HepG2 (cell line): ENCODE results near the gene SLC35B2. TPM values are rescaled to one million over a fixed set of nuclear protein-coding genes. Genes with fewer than 3 reads are reported as not detected.
A peak's percentile ranks its signal among the peaks of the same experiment; 100 is the strongest.

ENCODE experiments used
- AHR ChIP-seq: IDR thresholded peaks from 2 replicates; pipeline ENCODE4 v1.6.1; 2018; ENCODE audit warnings: missing genetic modification reagents, missing compliant biosample characterization
- BCL6 ChIP-seq: IDR thresholded peaks from 2 replicates; pipeline ENCODE4 v1.6.1; 2016; ENCODE audit warnings: missing genetic modification reagents, missing compliant biosample characterization
- FOXM1 ChIP-seq: sonication (generic); formaldehyde crosslinking; IDR thresholded peaks from 2 replicates; pipeline ENCODE4 v1.5.0; 2020; ENCODE audit warnings: missing genetic modification reagents
- HOXD1 ChIP-seq: sonication (generic); formaldehyde crosslinking; IDR thresholded peaks from 2 replicates; pipeline ENCODE4 v1.5.0; 2020; ENCODE audit warnings: missing genetic modification reagents
- ISL2 ChIP-seq: sonication (generic); formaldehyde crosslinking; IDR thresholded peaks from 2 replicates; pipeline ENCODE4 v1.5.0; 2020; ENCODE audit warnings: missing genetic modification reagents
- MAFG ChIP-seq: sonication (generic); formaldehyde crosslinking; IDR thresholded peaks from 2 replicates; pipeline ENCODE4 v1.5.1; 2020; ENCODE audit warnings: mild to moderate bottlenecking, missing genetic modification reagents
- NBN ChIP-seq: fragments of 450-650 bp; conservative IDR thresholded peaks from 2 replicates; pipeline ENCODE4 v1.6.1; 2017
- PCBP1 ChIP-seq: fragments of 200-400 bp; formaldehyde crosslinking; IDR thresholded peaks from 2 replicates; pipeline ENCODE4 v1.6.1; 2017; ENCODE audit warnings: mild to moderate bottlenecking, low read depth, low read length, borderline replicate concordance
- POLR2A ChIP-seq, 2 experiments: IDR thresholded peaks; 2 replicates each; pipeline ENCODE4 v1.6.1; 2011; ENCODE audit warnings: low read depth in 2 of 2, low read length in 2 of 2, mild to moderate bottlenecking in 1 of 2, moderate library complexity in 1 of 2; ENCODE audit not compliant: insufficient read depth in 1 of 2
- RCOR2 ChIP-seq: IDR thresholded peaks from 2 replicates; pipeline ENCODE4 v1.6.1; 2016; ENCODE audit warnings: missing biosample characterization, missing genetic modification reagents
- SAFB2 ChIP-seq: sonication (generic); formaldehyde crosslinking; IDR thresholded peaks from 2 replicates; pipeline ENCODE4 v1.5.1; 2020; ENCODE audit warnings: missing genetic modification reagents, low read depth, mild to moderate bottlenecking, borderline replicate concordance
- SIN3B ChIP-seq: fragments of 150-350 bp; IDR thresholded peaks from 2 replicates; pipeline ENCODE4 v1.6.1; 2014; ENCODE audit warnings: low read length
- XBP1 ChIP-seq: sonication (generic); formaldehyde crosslinking; IDR thresholded peaks from 2 replicates; pipeline ENCODE4 v1.5.0; 2020; ENCODE audit warnings: missing genetic modification reagents
- ZNF33A ChIP-seq: sonication (generic); formaldehyde crosslinking; IDR thresholded peaks from 2 replicates; pipeline ENCODE4 v1.5.1; 2020; ENCODE audit warnings: missing genetic modification reagents, mild to moderate bottlenecking, moderate library complexity, borderline replicate concordance
- ZNF569 ChIP-seq: sonication (generic); formaldehyde crosslinking; IDR thresholded peaks from 2 replicates; pipeline ENCODE4 v1.5.0; 2020; ENCODE audit warnings: mild to moderate bottlenecking, missing genetic modification reagents, moderate library complexity, borderline replicate concordance
- ZNF766 ChIP-seq: sonication (generic); formaldehyde crosslinking; IDR thresholded peaks from 2 replicates; pipeline ENCODE4 v1.5.0; 2020; ENCODE audit warnings: missing genetic modification reagents, borderline replicate concordance
- ZNF770 ChIP-seq: sonication (generic); formaldehyde crosslinking; IDR thresholded peaks from 2 replicates; pipeline ENCODE4 v1.5.0; 2020; ENCODE audit warnings: mild to moderate bottlenecking, missing genetic modification reagents
- ZNF883 ChIP-seq: sonication (generic); formaldehyde crosslinking; IDR thresholded peaks from 2 replicates; pipeline ENCODE4 v1.5.1; 2020; ENCODE audit warnings: mild to moderate bottlenecking, missing genetic modification reagents; ENCODE audit errors: not compliant biosample characterization
- ZXDC ChIP-seq: sonication (generic); formaldehyde crosslinking; IDR thresholded peaks from 2 replicates; pipeline ENCODE4 v1.5.0; 2020; ENCODE audit warnings: mild to moderate bottlenecking, missing genetic modification reagents
- polyA plus RNA-seq, 8 experiments: library from polyadenylated mRNA; depleted of rRNA in 3 of 8; stranded (reverse) in 7 of 8; unstranded in 1 of 8; fragments of >200 nt; fragmentation: Illumina TruSeq in 4 of 8; extraction: Trizol in 4 of 8; gene quantifications; 2 replicates each; pipeline versions ENCODE4 v1.2.1 to v1.2.3, GENCODE V29; 2011 to 2016; ENCODE audit warnings: low read depth in 4 of 8, missing spikeins in 1 of 8, mixed read lengths in 1 of 8; ENCODE audit not compliant: insufficient read depth in 1 of 8
- total RNA-seq, 5 experiments: library from RNA; depleted of rRNA; stranded (reverse); fragments of >200 nt; fragmentation: Illumina TruSeq; extraction: Trizol; gene quantifications; 2 replicates each; pipeline ENCODE4 v1.2.3, GENCODE V29; 2016; ENCODE audit warnings: low read depth in 1 of 5
- TF ChIP-seq, protein P1 (sequence below): sonication (generic); formaldehyde crosslinking; IDR thresholded peaks from 2 replicates; pipeline ENCODE4 v1.8.1; 2023; ENCODE audit warnings: mild to moderate bottlenecking, inconsistent platforms, moderate library complexity, missing genetic modification reagents, borderline replicate concordance
- TF ChIP-seq, protein P2 (sequence below): sonication (generic); formaldehyde crosslinking; IDR thresholded peaks from 2 replicates; pipeline ENCODE4 v1.5.0; 2020; ENCODE audit warnings: missing genetic modification reagents
- TF ChIP-seq, protein P3 (sequence below): sonication (generic); formaldehyde crosslinking; IDR thresholded peaks from 2 replicates; pipeline ENCODE4 v1.9.0; 2021; ENCODE audit warnings: missing genetic modification reagents, mild to moderate bottlenecking, borderline replicate concordance

SLC35B2 gene
- total and polyA plus RNA-seq, 2 of the 13 experiments (the other 11 are each of a cell fraction or from before 2014, with no cell fraction given), result 61.1 to 148 TPM

DNA sequence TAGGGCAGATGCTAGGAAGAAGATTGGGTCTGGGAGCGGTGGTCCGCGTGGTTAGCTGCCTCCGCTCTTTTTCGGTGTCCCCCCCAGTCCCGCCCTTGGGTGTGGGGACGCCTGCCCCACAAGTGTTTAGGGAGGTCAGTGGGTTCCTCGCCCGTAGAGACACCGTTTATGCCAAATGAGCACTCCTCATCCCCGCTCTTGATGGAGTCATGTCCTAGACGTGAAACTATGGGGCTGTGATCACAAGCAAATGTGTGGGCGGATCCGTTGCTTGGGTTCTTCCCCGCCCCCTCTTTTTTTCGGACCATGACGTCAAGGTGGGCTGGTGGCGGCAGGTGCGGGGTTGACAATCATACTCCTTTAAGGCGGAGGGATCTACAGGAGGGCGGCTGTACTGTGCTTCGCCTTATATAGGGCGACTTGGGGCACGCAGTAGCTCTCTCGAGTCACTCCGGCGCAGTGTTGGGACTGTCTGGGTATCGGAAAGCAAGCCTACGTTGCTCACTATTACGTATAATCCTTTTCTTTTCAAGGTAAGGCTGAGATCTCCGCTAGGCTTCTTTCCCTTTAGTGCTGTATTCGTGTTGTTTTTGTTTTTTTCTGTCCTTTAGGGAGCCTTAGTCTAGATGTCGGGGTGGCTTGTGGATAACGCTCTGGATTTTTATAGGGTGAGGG lies 10.5 kb downstream of the SLC35B2 start, which contains the start of gene HSP90AB1 (continued):
- TF ChIP-seq PCBP1 (no peak), FOXM1 (CRISPR knock-in tag) (0 out of 2 replicates have a peak, but pooled peaks have one; percentile 53), SAFB2 (CRISPR knock-in tag) (peak; percentile 42; the same call in 1 of the 2 replicates), MAFG (CRISPR knock-in tag) (no peak), RCOR2 (CRISPR knock-in tag) (0 out of 2 replicates have a peak, but pooled peaks have one; percentile 18), XBP1 (CRISPR knock-in tag) (peak; percentile 96), ZNF770 (CRISPR knock-in tag) (no peak), ZNF766 (CRISPR knock-in tag) (peak; percentile 75), HOXD1 (peak; percentile 96), ZXDC (CRISPR knock-in tag) (peak; percentile 8; the same call in 1 of the 2 replicates), BCL6 (peak; percentile 63; the same call in 1 of the 2 replicates), ZNF883 (no peak), ZNF33A (CRISPR knock-in tag) (no peak), NBN (peak; percentile 83; the same call in 1 of the 2 replicates), ISL2 (CRISPR knock-in tag) (peak; percentile 81), POLR2A (IDR thresholded peaks at IDR 0.05; ENCODE audit: insufficient read depth in 1 of 2, low read depth in 2 of 2, low read length in 2 of 2) (peak in 1 of 2 experiments; percentile 100; a peak in 2 of 4 replicates), AHR (CRISPR knock-in tag) (peak; percentile 67), ZNF569 (CRISPR knock-in tag) (no peak), SIN3B (peak; percentile 78)
- TF ChIP-seq, protein P1, sequence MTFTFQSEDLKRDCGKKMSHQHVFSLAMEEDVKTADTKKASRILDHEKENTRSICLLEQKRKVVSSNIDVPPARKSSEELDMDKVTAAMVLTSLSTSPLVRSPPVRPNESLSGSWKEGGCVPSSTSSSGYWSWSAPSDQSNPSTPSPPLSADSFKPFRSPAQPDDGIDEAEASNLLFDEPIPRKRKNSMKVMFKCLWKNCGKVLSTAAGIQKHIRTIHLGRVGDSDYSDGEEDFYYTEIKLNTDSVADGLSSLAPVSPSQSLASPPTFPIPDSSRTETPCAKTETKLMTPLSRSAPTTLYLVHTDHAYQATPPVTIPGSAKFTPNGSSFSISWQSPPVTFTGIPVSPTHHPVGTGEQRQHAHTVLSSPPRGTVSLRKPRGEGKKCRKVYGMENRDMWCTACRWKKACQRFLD (CRISPR knock-in tag), result peak; percentile 47
- TF ChIP-seq, protein P2, sequence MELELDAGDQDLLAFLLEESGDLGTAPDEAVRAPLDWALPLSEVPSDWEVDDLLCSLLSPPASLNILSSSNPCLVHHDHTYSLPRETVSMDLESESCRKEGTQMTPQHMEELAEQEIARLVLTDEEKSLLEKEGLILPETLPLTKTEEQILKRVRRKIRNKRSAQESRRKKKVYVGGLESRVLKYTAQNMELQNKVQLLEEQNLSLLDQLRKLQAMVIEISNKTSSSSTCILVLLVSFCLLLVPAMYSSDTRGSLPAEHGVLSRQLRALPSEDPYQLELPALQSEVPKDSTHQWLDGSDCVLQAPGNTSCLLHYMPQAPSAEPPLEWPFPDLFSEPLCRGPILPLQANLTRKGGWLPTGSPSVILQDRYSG (CRISPR knock-in tag), result 0 out of 2 replicates have a peak, but pooled peaks have one; percentile 75
- TF ChIP-seq, protein P3, sequence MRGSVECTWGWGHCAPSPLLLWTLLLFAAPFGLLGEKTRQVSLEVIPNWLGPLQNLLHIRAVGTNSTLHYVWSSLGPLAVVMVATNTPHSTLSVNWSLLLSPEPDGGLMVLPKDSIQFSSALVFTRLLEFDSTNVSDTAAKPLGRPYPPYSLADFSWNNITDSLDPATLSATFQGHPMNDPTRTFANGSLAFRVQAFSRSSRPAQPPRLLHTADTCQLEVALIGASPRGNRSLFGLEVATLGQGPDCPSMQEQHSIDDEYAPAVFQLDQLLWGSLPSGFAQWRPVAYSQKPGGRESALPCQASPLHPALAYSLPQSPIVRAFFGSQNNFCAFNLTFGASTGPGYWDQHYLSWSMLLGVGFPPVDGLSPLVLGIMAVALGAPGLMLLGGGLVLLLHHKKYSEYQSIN (CRISPR knock-in tag), result no peak; the same call in 1 of the 2 replicates
